Hepatocyte (in vitro differentiated cells): Measurements from ENCODE around the gene MVB12B. TPM values are rescaled to one million over a fixed set of nuclear protein-coding genes. Genes with fewer than 3 reads are reported as not detected.
A peak's percentile ranks its signal among the peaks of the same experiment; 100 is the strongest.

ENCODE experiments used
- DNase-seq: peaks from one replicate; pipeline ENCODE4 v3.0.0-alpha.2; 2016; ENCODE audit warnings: low spot score
- H2AFZ ChIP-seq: fragments of 200-600 bp; sonication (generic); 2 replicates; pipeline ENCODE4 v1.6.0; 2016; ENCODE audit warnings: antibody characterized with exemption, mild to moderate bottlenecking
- H3K27ac ChIP-seq: fragments of 200-600 bp; sonication (generic); 2 replicates; pipeline ENCODE4 v1.5.1; 2016; ENCODE audit warnings: mild to moderate bottlenecking
- H3K27me3 ChIP-seq: fragments of 200-600 bp; sonication (generic); 2 replicates; pipeline ENCODE4 v1.6.1; 2016
- H3K36me3 ChIP-seq: fragments of 200-600 bp; sonication (generic); replicated peaks from 2 replicates; pipeline ENCODE4 v1.5.1; 2016; ENCODE audit warnings: low read depth; ENCODE audit not compliant: insufficient read depth
- H3K4me1 ChIP-seq: fragments of 200-600 bp; sonication (generic); 2 replicates; pipeline ENCODE4 v1.5.1; 2016; ENCODE audit warnings: mild to moderate bottlenecking, moderate library complexity; ENCODE audit not compliant: insufficient read depth
- H3K4me2 ChIP-seq: fragments of 200-600 bp; sonication (generic); 2 replicates; pipeline ENCODE4 v1.6.0; 2016
- H3K4me3 ChIP-seq: fragments of 200-600 bp; sonication (generic); 2 replicates; pipeline ENCODE4 v1.5.1; 2016; ENCODE audit warnings: mild to moderate bottlenecking
- H3K79me2 ChIP-seq: fragments of 200-600 bp; sonication (generic); 2 replicates; pipeline ENCODE4 v1.6.0; 2017; ENCODE audit warnings: mild to moderate bottlenecking
- H3K9me2 ChIP-seq: fragments of 200-600 bp; sonication (generic); replicated peaks from 2 replicates; pipeline ENCODE4 v1.6.0; 2017; ENCODE audit warnings: mild to moderate bottlenecking; ENCODE audit not compliant: insufficient read depth
- H3K9me3 ChIP-seq: fragments of 200-600 bp; sonication (generic); 2 replicates; pipeline ENCODE4 v1.5.1; 2016; ENCODE audit warnings: low read depth, mild to moderate bottlenecking
- H4K20me1 ChIP-seq: fragments of 200-600 bp; sonication (generic); 2 replicates; pipeline ENCODE4 v1.6.0; 2016; ENCODE audit warnings: mild to moderate bottlenecking; ENCODE audit not compliant: insufficient read depth, poor library complexity, severe bottlenecking
- CTCF ChIP-seq: fragments of 200-600 bp; sonication (generic); IDR thresholded peaks from 2 replicates; pipeline ENCODE4 v1.5.1; 2016; ENCODE audit warnings: antibody characterized with exemption, mild to moderate bottlenecking; ENCODE audit not compliant: poor library complexity
- EZH2 ChIP-seq: fragments of 200-600 bp; sonication (generic); IDR thresholded peaks from 2 replicates; pipeline ENCODE4 v1.6.1; 2016; ENCODE audit warnings: antibody characterized with exemption, mild to moderate bottlenecking, borderline replicate concordance
- EZH2phosphoT487 ChIP-seq: fragments of 200-600 bp; sonication (generic); IDR thresholded peaks from one replicate; pipeline ENCODE4 v1.6.1; 2018; ENCODE audit warnings: antibody characterized with exemption, mild to moderate bottlenecking, low read depth, moderate library complexity; ENCODE audit not compliant: unreplicated experiment, severe bottlenecking
- WGBS: methylation state at CpG from one replicate; pipeline ENCODE4 v1.1.6; 2016; ENCODE audit warnings: low lambda C conversion rate; ENCODE audit errors: missing lambda C conversion rate; 5-methylcytosine and 5-hydroxymethylcytosine counted together
- polyA plus RNA-seq: library from polyadenylated mRNA; unstranded; fragments of >200 nt; fragmentation: Nextera tagmentation; extraction: Ambion mirVana; gene quantifications from 2 replicates; pipeline ENCODE4 v1.2.1, GENCODE V29; 2016
- total RNA-seq: library from RNA; depleted of rRNA; stranded (reverse); fragments of >200 nt; gene quantifications from 2 replicates; pipeline ENCODE4 v1.2.3, GENCODE V29; 2014

MVB12B gene
- total and polyA plus RNA-seq, 2 experiments from 2014 or later, result 11.8 to 12.1 TPM

GRCh38 chr9:126497660-126498275 is 171.1 kb downstream of the MVB12B start:
- Histone ChIP-seq H3K79me2 (no peaks in the 10 kb centered on the region), H3K4me3 (no peak overlapping the region), H3K27me3 (peaks cover 12% of the 10 kb centered on the region), H3K36me3 (no peaks in the 10 kb centered on the region), H3K9me2 (no peaks in the 10 kb centered on the region), H4K20me1 (peaks cover 9% of the 10 kb centered on the region), H3K4me1 (peaks cover 8% of the 10 kb centered on the region), H3K27ac (no peak overlapping the region), H3K4me2 (no peak overlapping the region), H2AFZ (no peak overlapping the region), H3K9me3 (no peaks in the 10 kb centered on the region)
- no peak for TF ChIP-seq EZH2
- TF ChIP-seq CTCF, result no peak
- TF ChIP-seq EZH2phosphoT487, result no peak
- no peak for DNase-seq
- WGBS, result 82% methylated on average over 21 of the region's 21 CpGs

GRCh38 chr9:126498331-126498730 is 171.7 kb downstream of the MVB12B start:
- no peak overlapping the region for H3K4me2 ChIP-seq
- DNase-seq, result no peak
- H4K20me1 ChIP-seq, result peaks cover 9% of the 10 kb centered on the region
- no peak overlapping the region for H3K27ac ChIP-seq
- H3K9me2 ChIP-seq, result no peaks in the 10 kb centered on the region
- peaks cover 8% of the 10 kb centered on the region for H3K4me1 ChIP-seq
- no peaks in the 10 kb centered on the region for H3K79me2 ChIP-seq
- peaks cover 12% of the 10 kb centered on the region for H3K27me3 ChIP-seq
- TF ChIP-seq EZH2 (no peak), CTCF (no peak), EZH2phosphoT487 (no peak)
- H3K36me3 ChIP-seq, result no peaks in the 10 kb centered on the region
- no peaks in the 10 kb centered on the region for H3K9me3 ChIP-seq
- no peak overlapping the region for H3K4me3 ChIP-seq
- no peak overlapping the region for H2AFZ ChIP-seq
- 93% methylated on average over 8 of the region's 8 CpGs for whole genome bisulfite sequencing

- Histone ChIP-seq H3K4me2 (peak overlapping the region; percentile 93), H4K20me1 (peaks cover 9% of the 10 kb centered on the region), H3K27me3 (peaks cover 12% of the 10 kb centered on the region), H3K27ac (no peak overlapping the region), H3K9me2 (no peaks in the 10 kb centered on the region), H3K4me1 (peaks cover 8% of the 10 kb centered on the region), H3K9me3 (no peaks in the 10 kb centered on the region), H2AFZ (peak overlapping the region; percentile 32), H3K79me2 (no peaks in the 10 kb centered on the region), H3K36me3 (no peaks in the 10 kb centered on the region), H3K4me3 (peak overlapping the region; percentile 50)
- peak; percentile 100 for TF ChIP-seq CTCF
- no peak for TF ChIP-seq EZH2
- peak; percentile 68 for TF ChIP-seq EZH2phosphoT487
- peak; percentile 58 for DNase-seq
- 6% methylated on average over 37 of the region's 46 CpGs for WGBS
Measured at GRCh38 chr9:126499005-126499910, 172.6 kb downstream of the MVB12B start.
